MV-4-11 (cell line): ENCODE measurements around the gene TMEM116.

Source experiments
- DNase-seq: peaks from one replicate; lab custom pipeline; 2025; lab: John Stamatoyannopoulos, UW

TMEM116 gene

GRCh38 chr12:111894556-111894955 is 118.4 kb downstream of the TMEM116 start:
- no peak for DNase-seq

GRCh38 chr12:111893287-111893686 is 119.7 kb downstream of the TMEM116 start:
- no peak for DNase-seq

- peak; percentile 92 for DNase-seq
These were observed 124.8 kb downstream of the TMEM116 start for GRCh38 chr12:111887926-111888745.

GRCh38 chr12:111886662-111887545 is 126.1 kb downstream of the TMEM116 start:
- peak; percentile 88 for DNase-seq

- DNase-seq: peak; percentile 20
These were observed 131.2 kb downstream of the TMEM116 start for GRCh38 chr12:111881716-111882115.
